ENCODE results near the gene GPR132. TPM values are rescaled to one million over a fixed set of nuclear protein-coding genes. Genes with fewer than 3 reads are reported as not detected.
A peak's percentile ranks its signal among the peaks of the same experiment; 100 is the strongest.

Gene GPR132
- total and polyA plus RNA-seq, 8 donors, result 0.14 to 2.3 (median 0.55) TPM

- TF ChIP-seq CTCF (IDR thresholded peaks at IDR 0.05), result no peak
- ATAC-seq (peak; percentile 62 to 74 (median 68)), DNase-seq (peak; percentile 88 to 96 (median 91)), FAIRE-seq (no peak)
- Histone ChIP-seq H3K4me1 (peaks cover 19 to 39% (median 31%) of the 10 kb centered on the region in 3 donors), H3K27ac (peak overlapping the region; percentile 89 to 92 (median 91)), H3K27me3 (no peaks in the 10 kb centered on the region), H3K4me3 (peak overlapping the region in 1 of 4 donors; percentile 74), H3K9me3 (no peaks in the 10 kb centered on the region), H3K36me3 (no peaks in the 10 kb centered on the region)
- intact Hi-C loops (cut with DNase I), result loop anchor here in 2 of 3 donors (5.0 to 10.0 kb wide), 2 partner anchors 73 to 96 kb away; partner anchors contain the start of gene JAG2 (in 1 of the 2)
- 13 to 24% methylated on average over 17 to 19 of the region's 19 CpGs for WGBS, 2 donors
Observed at GRCh38 chr14:105091517-105092170, 26.4 kb upstream of the GPR132 start.

- Histone ChIP-seq H3K36me3 (no peaks in the 10 kb centered on the region), H3K27me3 (no peaks in the 10 kb centered on the region), H3K4me1 (peaks cover 19 to 41% (median 34%) of the 10 kb centered on the region in 3 donors), H3K4me3 (no peak overlapping the region), H3K9me3 (no peaks in the 10 kb centered on the region), H3K27ac (peak overlapping the region; percentile 89 to 92 (median 91))
- DNase-seq (peak in 3 of 6 donors; percentile 34 to 64 (median 51)), FAIRE-seq (no peak), ATAC-seq (peak in 3 of 4 donors; percentile 4 to 8 (median 5))
- intact Hi-C loops (cut with DNase I), result loop anchor here in 2 of 3 donors (5.0 to 10.0 kb wide), 2 partner anchors 74 to 96 kb away; partner anchors contain the start of gene JAG2 (in 1 of the 2)
- TF ChIP-seq CTCF (IDR thresholded peaks at IDR 0.05), result no peak
- 29 to 30% methylated on average over 9 of the region's 9 CpGs for WGBS, 2 donors
Observed at GRCh38 chr14:105091054-105091516, 25.9 kb upstream of the GPR132 start.

- Histone ChIP-seq H3K4me1 (peaks cover 19 to 41% (median 34%) of the 10 kb centered on the region in 3 donors), H3K9me3 (no peaks in the 10 kb centered on the region), H3K36me3 (no peaks in the 10 kb centered on the region), H3K27ac (peak overlapping the region; percentile 89 to 92 (median 91)), H3K27me3 (no peaks in the 10 kb centered on the region), H3K4me3 (no peak overlapping the region)
- peak; percentile 80 to 99 (median 91) for DNase-seq
- intact Hi-C loops (cut with DNase I), result loop anchor here in 2 of 3 donors (5.0 to 10.0 kb wide), 2 partner anchors 74 to 97 kb away; partner anchors contain the start of gene JAG2 (in 1 of the 2)
- ATAC-seq, result peak; percentile 55 to 68 (median 59)
- TF ChIP-seq CTCF (IDR thresholded peaks at IDR 0.05), result peak; percentile 97 to 98 (median 98)
- WGBS, 2 donors, result 8 to 13% methylated on average over 7 of the region's 7 CpGs
- no peak for FAIRE-seq
Observed at GRCh38 chr14:105090493-105091053, 25.3 kb upstream of the GPR132 start.

GRCh38 chr14:105089746-105090492, 24.7 kb upstream of the GPR132 start:
- H3K4me3 ChIP-seq, result no peak overlapping the region
- peak overlapping the region; percentile 89 to 92 (median 91) for H3K27ac ChIP-seq
- no peak for TF ChIP-seq CTCF (IDR thresholded peaks at IDR 0.05)
- H3K36me3 ChIP-seq, result no peaks in the 10 kb centered on the region
- 62 to 71% methylated on average over 15 of the region's 15 CpGs for WGBS, 2 donors
- intact Hi-C loops (cut with DNase I), result loop anchor here in 2 of 3 donors (5.0 to 10.0 kb wide), 4 partner anchors 75 to 262 kb away; partner anchors contain the start of gene JAG2 (in 1 of the 2)
- FAIRE-seq (no peak), ATAC-seq (no peak), DNase-seq (peak in 3 of 6 donors; percentile 15 to 77 (median 26))
- no peaks in the 10 kb centered on the region for H3K9me3 ChIP-seq
- H3K27me3 ChIP-seq, result no peaks in the 10 kb centered on the region
- H3K4me1 ChIP-seq, result peaks cover 19 to 41% (median 34%) of the 10 kb centered on the region in 3 donors

Data from pancreas (tissue), 10 donors.